HEK293 (cell line): Measurements from ENCODE around the gene RPS15.

Experiments
- ATF2 ChIP-seq: fragments of 450-650 bp; formaldehyde crosslinking; IDR thresholded peaks from 2 replicates; pipeline ENCODE4 v1.5.1; 2016; ENCODE audit warnings: missing biosample characterization, missing genetic modification characterization, low read depth
- EGR2 ChIP-seq: fragments of 450-650 bp; formaldehyde crosslinking; IDR thresholded peaks from 2 replicates; pipeline ENCODE4 v1.5.1; 2016; ENCODE audit warnings: low read depth, missing biosample characterization, missing genetic modification characterization
- HOXD13 ChIP-seq: sonication (generic); formaldehyde crosslinking; IDR thresholded peaks from 2 replicates; pipeline ENCODE4 v1.8.0; 2022; ENCODE audit warnings: missing genetic modification reagents, borderline replicate concordance
- KLF7 ChIP-seq: fragments of 450-650 bp; formaldehyde crosslinking; IDR thresholded peaks from 2 replicates; pipeline ENCODE4 v1.5.1; 2016; ENCODE audit warnings: missing biosample characterization, missing genetic modification characterization, borderline replicate concordance
- OVOL3 ChIP-seq: fragments of 450-650 bp; formaldehyde crosslinking; IDR thresholded peaks from 2 replicates; pipeline ENCODE4 v1.5.1; 2016; ENCODE audit warnings: missing biosample characterization, missing genetic modification characterization
- PRDM2 ChIP-seq: fragments of 450-650 bp; formaldehyde crosslinking; IDR thresholded peaks from 2 replicates; pipeline ENCODE4 v1.5.1; 2016; ENCODE audit warnings: missing biosample characterization, missing genetic modification characterization, borderline replicate concordance
- WT1 ChIP-seq: fragments of 450-650 bp; formaldehyde crosslinking; IDR thresholded peaks from 2 replicates; pipeline ENCODE4 v1.5.1; 2016; ENCODE audit warnings: missing biosample characterization, missing genetic modification characterization
- ZBTB21 ChIP-seq: fragments of 450-650 bp; formaldehyde crosslinking; IDR thresholded peaks from 2 replicates; pipeline ENCODE4 v1.5.1; 2017; ENCODE audit warnings: missing biosample characterization, missing genetic modification characterization
- ZBTB44 ChIP-seq: fragments of 450-650 bp; IDR thresholded peaks from 2 replicates; pipeline ENCODE4 v1.5.1; 2018; ENCODE audit warnings: missing biosample characterization, mild to moderate bottlenecking, missing genetic modification characterization
- ZIC2 ChIP-seq: fragments of 450-650 bp; formaldehyde crosslinking; IDR thresholded peaks from 2 replicates; pipeline ENCODE4 v1.5.1; 2016; ENCODE audit warnings: missing biosample characterization, missing genetic modification characterization
- ZNF146 ChIP-seq: fragments of 450-650 bp; formaldehyde crosslinking; IDR thresholded peaks from 2 replicates; pipeline ENCODE4 v1.5.1; 2016; ENCODE audit warnings: missing biosample characterization, missing genetic modification characterization
- ZNF174 ChIP-seq: fragments of 450-650 bp; formaldehyde crosslinking; IDR thresholded peaks from 2 replicates; pipeline ENCODE4 v1.5.0; 2017; ENCODE audit warnings: missing biosample characterization, mild to moderate bottlenecking, missing genetic modification characterization
- ZNF18 ChIP-seq: fragments of 450-650 bp; formaldehyde crosslinking; IDR thresholded peaks from 2 replicates; pipeline ENCODE4 v1.5.1; 2016; ENCODE audit warnings: missing biosample characterization, missing genetic modification characterization
- ZNF19 ChIP-seq: fragments of 450-650 bp; formaldehyde crosslinking; IDR thresholded peaks from 2 replicates; pipeline ENCODE4; 2016; ENCODE audit warnings: missing biosample characterization, missing genetic modification characterization, low read depth
- ZNF239 ChIP-seq: fragments of 450-650 bp; formaldehyde crosslinking; IDR thresholded peaks from 2 replicates; pipeline ENCODE4 v1.5.1; 2016; ENCODE audit warnings: missing biosample characterization, missing genetic modification characterization
- ZNF280C ChIP-seq: fragments of 450-650 bp; formaldehyde crosslinking; IDR thresholded peaks from 2 replicates; pipeline ENCODE4 v1.5.1; 2016; ENCODE audit warnings: missing biosample characterization, missing genetic modification characterization
- ZNF335 ChIP-seq: fragments of 450-650 bp; formaldehyde crosslinking; conservative IDR thresholded peaks from 2 replicates; pipeline ENCODE4 v1.5.1; 2016; ENCODE audit warnings: missing biosample characterization, missing genetic modification characterization
- ZNF354C ChIP-seq: fragments of 450-650 bp; formaldehyde crosslinking; IDR thresholded peaks from 2 replicates; pipeline ENCODE4 v1.5.1; 2016; ENCODE audit warnings: missing biosample characterization, missing genetic modification characterization, low read depth, borderline replicate concordance
- ZNF366 ChIP-seq: fragments of 450-650 bp; formaldehyde crosslinking; conservative IDR thresholded peaks from 2 replicates; pipeline ENCODE4 v1.5.1; 2016; ENCODE audit warnings: missing biosample characterization, missing genetic modification characterization
- ZNF391 ChIP-seq: fragments of 450-650 bp; formaldehyde crosslinking; IDR thresholded peaks from 2 replicates; pipeline ENCODE4 v1.5.1; 2016; ENCODE audit warnings: low read depth, missing biosample characterization, missing genetic modification characterization, borderline replicate concordance
- ZNF404 ChIP-seq: fragments of 450-650 bp; formaldehyde crosslinking; IDR thresholded peaks from 2 replicates; pipeline ENCODE4 v1.5.1; 2017; ENCODE audit warnings: missing biosample characterization, missing genetic modification characterization
- ZNF423 ChIP-seq: fragments of 450-650 bp; formaldehyde crosslinking; IDR thresholded peaks from 2 replicates; pipeline ENCODE4 v1.5.1; 2016; ENCODE audit warnings: missing biosample characterization, missing genetic modification characterization
- ZNF433 ChIP-seq: fragments of 450-650 bp; formaldehyde crosslinking; IDR thresholded peaks from 2 replicates; pipeline ENCODE4 v1.5.1; 2016; ENCODE audit warnings: missing biosample characterization, missing genetic modification characterization, low read depth
- ZNF544 ChIP-seq: fragments of 450-650 bp; formaldehyde crosslinking; IDR thresholded peaks from 2 replicates; pipeline ENCODE4 v1.5.0; 2017; ENCODE audit warnings: missing biosample characterization, missing genetic modification characterization
- ZNF560 ChIP-seq: fragments of 450-650 bp; formaldehyde crosslinking; IDR thresholded peaks from 2 replicates; pipeline ENCODE4 v1.5.1; 2017; ENCODE audit warnings: missing biosample characterization, missing genetic modification characterization, borderline replicate concordance
- ZNF624 ChIP-seq: fragments of 450-650 bp; formaldehyde crosslinking; IDR thresholded peaks from 2 replicates; pipeline ENCODE4 v1.5.1; 2017; ENCODE audit warnings: missing biosample characterization, missing genetic modification characterization
- ZNF843 ChIP-seq: fragments of 450-650 bp; formaldehyde crosslinking; IDR thresholded peaks from 2 replicates; pipeline ENCODE4 v1.5.1; 2016; ENCODE audit warnings: missing biosample characterization, missing genetic modification characterization

Gene RPS15

GRCh38 chr19:1445185-1445931 lies 7.2 kb downstream of the RPS15 start (continued):
- TF ChIP-seq ZBTB21 (tag by site-specific recombination) (0 out of 2 replicates have a peak, but pooled peaks have one; percentile 20), OVOL3 (no peak), ZBTB44 (no peak; the same call in 1 of the 2 replicates), ZNF335 (tag by site-specific recombination) (no peak), ZNF624 (no peak), ZNF239 (tag by site-specific recombination) (no peak), ZNF433 (no peak), WT1 (tag by site-specific recombination) (peak; percentile 84), ZNF19 (tag by site-specific recombination) (no peak), ZNF423 (tag by site-specific recombination) (peak; percentile 85), ZNF366 (tag by site-specific recombination) (no peak), EGR2 (tag by site-specific recombination) (peak; percentile 88), ZNF404 (tag by site-specific recombination) (no peak), ZNF544 (no peak), ZNF560 (no peak), ZNF174 (tag by site-specific recombination) (no peak), ZNF280C (no peak), HOXD13 (CRISPR knock-in tag) (no peak), ATF2 (tag by site-specific recombination) (no peak), ZNF843 (tag by site-specific recombination) (no peak), ZNF391 (tag by site-specific recombination) (peak; percentile 80), ZNF354C (tag by site-specific recombination) (no peak), ZNF146 (tag by site-specific recombination) (no peak), PRDM2 (tag by site-specific recombination) (no peak), ZNF18 (tag by site-specific recombination) (0 out of 2 replicates have a peak, but pooled peaks have one; percentile 18), ZIC2 (tag by site-specific recombination) (peak; percentile 96), KLF7 (tag by site-specific recombination) (no peak; the same call in 1 of the 2 replicates)
